Keratinocyte (primary cell): ENCODE measurements around the gene RIOK1. TPM values are rescaled to one million over a fixed set of nuclear protein-coding genes. Genes with fewer than 3 reads are reported as not detected.

ENCODE experiments used
- DNase-seq: peaks from one replicate; pipeline ENCODE4 v3.0.0-alpha.2; 2011; ENCODE audit warnings: low read depth, missing footprints, low spot score
- FAIRE-seq: peaks from 2 replicates; lab custom pipeline; 2011; peaks lifted over from hg19 to GRCh38; lab: Jason Lieb, UNC
- H2AFZ ChIP-seq: 2 replicates; pipeline ENCODE4 v1.6.0; 2012; ENCODE audit warnings: low read length, control low read depth, inconsistent platforms; ENCODE audit not compliant: control insufficient read depth
- H3K27ac ChIP-seq: 2 replicates; pipeline ENCODE4 v1.5.1; 2011; ENCODE audit warnings: low read length; ENCODE audit not compliant: control insufficient read depth, insufficient read depth
- H3K27me3 ChIP-seq: 3 replicates; pipeline ENCODE4 v1.6.0; 2011; ENCODE audit warnings: low read length; ENCODE audit not compliant: control insufficient read depth, insufficient read depth; ENCODE audit errors: extremely low read depth
- H3K36me3 ChIP-seq, 2 experiments: 2 replicates in 1 of 2; 3 replicates in 1 of 2; pipeline ENCODE4 v1.5.1; 2011; ENCODE audit warnings: low read length in 2 of 2, mild to moderate bottlenecking in 1 of 2; ENCODE audit not compliant: control insufficient read depth in 2 of 2, insufficient read depth in 2 of 2; ENCODE audit errors: extremely low read depth in 1 of 2
- H3K4me1 ChIP-seq: 3 replicates; pipeline ENCODE4 v1.5.1; 2011; ENCODE audit warnings: low read length; ENCODE audit not compliant: control insufficient read depth, insufficient read depth; ENCODE audit errors: extremely low read depth
- H3K4me2 ChIP-seq: 3 replicates; pipeline ENCODE4 v1.6.0; 2011; ENCODE audit warnings: low read depth, low read length; ENCODE audit not compliant: control insufficient read depth, insufficient read depth; ENCODE audit errors: extremely low read depth
- H3K4me3 ChIP-seq, 3 experiments: fragments of 200-600 bp in 1 of 3; sonication (generic) in 1 of 3; 2 replicates in 2 of 3; 3 replicates in 1 of 3; pipeline ENCODE4 v1.5.1; 2011 to 2016; ENCODE audit warnings: low read length in 3 of 3, mild to moderate bottlenecking in 3 of 3, control low read depth in 2 of 3, inconsistent platforms in 1 of 3, low read depth in 1 of 3, mixed read lengths in 1 of 3, mixed run types in 1 of 3, moderate library complexity in 1 of 3; ENCODE audit not compliant: control insufficient read depth in 2 of 3, insufficient read depth in 2 of 3; ENCODE audit errors: extremely low read depth in 1 of 3
- H3K79me2 ChIP-seq: 2 replicates; pipeline ENCODE4 v1.6.0; 2012; ENCODE audit warnings: low read length; ENCODE audit not compliant: control insufficient read depth, insufficient read depth
- H3K9ac ChIP-seq: 3 replicates; pipeline ENCODE4 v1.6.0; 2011; ENCODE audit warnings: low read length; ENCODE audit not compliant: control insufficient read depth, insufficient read depth; ENCODE audit errors: extremely low read depth
- H3K9me1 ChIP-seq: 3 replicates; pipeline ENCODE4 v1.6.0; 2011; ENCODE audit warnings: low read length; ENCODE audit not compliant: control insufficient read depth, insufficient read depth; ENCODE audit errors: extremely low read depth
- H3K9me3 ChIP-seq: 2 replicates; pipeline ENCODE4 v1.5.1; 2012; ENCODE audit warnings: low read depth, low read length; ENCODE audit not compliant: control insufficient read depth
- H4K20me1 ChIP-seq: 3 replicates; pipeline ENCODE4 v1.6.0; 2011; ENCODE audit warnings: low read length; ENCODE audit not compliant: control insufficient read depth, insufficient read depth; ENCODE audit errors: extremely low read depth
- EZH2 ChIP-seq: IDR thresholded peaks from one replicate; pipeline ENCODE4 v1.6.1; 2012; ENCODE audit warnings: inconsistent platforms, mild to moderate bottlenecking, low read length, moderate library complexity
- dilution Hi-C: fragments of 300-500 bp; cut with MboI; formaldehyde crosslinking; loops from one replicate; pipeline ENCODE4 v1.7.0; 2020; ENCODE audit warnings: low sequenced_read_pairs; ENCODE audit not compliant: extremely low pct_ligation_motif_present
- polyA plus RNA-seq, 5 experiments: library from polyadenylated mRNA; depleted of rRNA in 3 of 5; stranded (reverse) in 3 of 5; stranded (forward) in 1 of 5; unstranded in 1 of 5; fragments of >200 nt; gene quantifications; 1 replicate in 1 of 5; 2 replicates in 3 of 5; 3 replicates in 1 of 5; pipeline versions ENCODE4 v1.2.1 to v1.2.3, GENCODE V29; 2011 to 2012; ENCODE audit warnings: missing spikeins in 2 of 5, low read depth in 1 of 5, low replicate concordance in 1 of 5
- TF ChIP-seq, protein P1 (sequence below), 3 experiments: IDR thresholded peaks in 1 of 3; conservative IDR thresholded peaks in 1 of 3; optimal IDR thresholded peaks in 1 of 3; 2 replicates in 2 of 3; 3 replicates in 1 of 3; pipeline versions ENCODE3 to v1.5.1; 2011; ENCODE audit warnings: low read length in 3 of 3, mild to moderate bottlenecking in 3 of 3, moderate library complexity in 2 of 3, control low read depth in 1 of 3, inconsistent platforms in 1 of 3; ENCODE audit not compliant: insufficient read depth in 2 of 3; ENCODE audit errors: extremely low read depth in 1 of 3

RIOK1 gene
- polyA plus RNA-seq, 1 donor (not counting 4 experiments of a cell fraction or from before 2014, with no cell fraction given): 11.7 TPM

GRCh38 chr6:7414811-7415210 lies 25.2 kb downstream of the RIOK1 start:
- Histone ChIP-seq H2AFZ (no peak overlapping the region), H3K9me3 (no peaks in the 10 kb centered on the region), H3K9me1 (no peaks in the 10 kb centered on the region), H3K9ac (no peak overlapping the region), H3K4me1 (no peaks in the 10 kb centered on the region), H3K4me3 (no peak overlapping the region), H3K79me2 (no peaks in the 10 kb centered on the region), H4K20me1 (no peaks in the 10 kb centered on the region), H3K27me3 (no peaks in the 10 kb centered on the region), H3K4me2 (no peak overlapping the region), H3K36me3 (peaks cover 13 to 23% of the 10 kb centered on the region in 2 experiments), H3K27ac (no peak overlapping the region)
- DNase-seq (no peak), FAIRE-seq (no peak)
- dilution Hi-C loops: loop anchor here (25.0 kb wide), 1 partner anchor 172 kb away; the partner anchor contains the start of gene SNRNP48
- TF ChIP-seq, protein P1, sequence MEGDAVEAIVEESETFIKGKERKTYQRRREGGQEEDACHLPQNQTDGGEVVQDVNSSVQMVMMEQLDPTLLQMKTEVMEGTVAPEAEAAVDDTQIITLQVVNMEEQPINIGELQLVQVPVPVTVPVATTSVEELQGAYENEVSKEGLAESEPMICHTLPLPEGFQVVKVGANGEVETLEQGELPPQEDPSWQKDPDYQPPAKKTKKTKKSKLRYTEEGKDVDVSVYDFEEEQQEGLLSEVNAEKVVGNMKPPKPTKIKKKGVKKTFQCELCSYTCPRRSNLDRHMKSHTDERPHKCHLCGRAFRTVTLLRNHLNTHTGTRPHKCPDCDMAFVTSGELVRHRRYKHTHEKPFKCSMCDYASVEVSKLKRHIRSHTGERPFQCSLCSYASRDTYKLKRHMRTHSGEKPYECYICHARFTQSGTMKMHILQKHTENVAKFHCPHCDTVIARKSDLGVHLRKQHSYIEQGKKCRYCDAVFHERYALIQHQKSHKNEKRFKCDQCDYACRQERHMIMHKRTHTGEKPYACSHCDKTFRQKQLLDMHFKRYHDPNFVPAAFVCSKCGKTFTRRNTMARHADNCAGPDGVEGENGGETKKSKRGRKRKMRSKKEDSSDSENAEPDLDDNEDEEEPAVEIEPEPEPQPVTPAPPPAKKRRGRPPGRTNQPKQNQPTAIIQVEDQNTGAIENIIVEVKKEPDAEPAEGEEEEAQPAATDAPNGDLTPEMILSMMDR (optimal IDR thresholded peaks at IDR 0.05 in 1 of 3, IDR thresholded peaks at IDR 0.05 in 1 of 3, conservative IDR thresholded peaks at IDR 0.05 in 1 of 3; ENCODE audit: extremely low read depth in 1 of 3, insufficient read depth in 2 of 3, low read length in 3 of 3): no peak
- no peak for TF ChIP-seq EZH2

GRCh38 chr6:7417684-7418083 lies 28.1 kb downstream of the RIOK1 start:
- Histone ChIP-seq H2AFZ (no peak overlapping the region), H3K4me2 (no peak overlapping the region), H3K9me1 (no peaks in the 10 kb centered on the region), H3K4me1 (no peaks in the 10 kb centered on the region), H3K79me2 (no peaks in the 10 kb centered on the region), H4K20me1 (no peaks in the 10 kb centered on the region), H3K9ac (no peak overlapping the region), H3K27ac (no peak overlapping the region), H3K27me3 (no peaks in the 10 kb centered on the region), H3K9me3 (no peaks in the 10 kb centered on the region), H3K36me3 (peaks cover 14% of the 10 kb centered on the region in 2 experiments), H3K4me3 (no peak overlapping the region)
- TF ChIP-seq, protein P1 (optimal IDR thresholded peaks at IDR 0.05 in 1 of 3, IDR thresholded peaks at IDR 0.05 in 1 of 3, conservative IDR thresholded peaks at IDR 0.05 in 1 of 3; ENCODE audit: extremely low read depth in 1 of 3, insufficient read depth in 2 of 3, low read length in 3 of 3): no peak
- TF ChIP-seq EZH2: no peak
- FAIRE-seq (no peak), DNase-seq (no peak)
- dilution Hi-C loops: loop anchor here (25.0 kb wide), 1 partner anchor 170 kb away; the partner anchor contains the start of gene SNRNP48
